ENCODE results near the gene SLC4A5.

DNA sequence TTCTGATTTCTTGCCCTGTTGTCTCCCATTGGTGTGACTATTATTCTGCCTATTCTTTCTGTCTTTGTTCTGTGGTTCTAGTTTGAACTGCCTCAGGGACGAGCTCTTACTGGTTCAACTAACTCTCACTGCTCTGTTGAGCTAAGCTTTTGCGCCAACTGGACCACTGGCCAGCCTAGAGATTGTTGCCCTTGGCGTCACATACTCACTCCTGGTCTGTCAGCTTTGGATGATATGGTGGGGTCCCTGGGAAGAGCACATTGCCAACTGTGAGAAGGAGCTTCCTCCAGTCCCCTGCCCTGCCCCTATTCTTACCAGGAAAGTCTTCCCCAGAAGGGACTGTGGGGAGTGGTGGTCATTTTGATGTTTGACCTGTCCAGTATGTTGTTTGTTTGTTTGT, 138.8 kb downstream of the SLC4A5 start:
- no peak for TF ChIP-seq POLR2A (IDR thresholded peaks at IDR 0.05)
- no peak for TF ChIP-seq CTCF (IDR thresholded peaks at IDR 0.05)
- TF ChIP-seq POLR2AphosphoS5 (IDR thresholded peaks at IDR 0.05) = no peak
